ENCODE measurements around the gene OVOL2. TPM values are rescaled to one million over a fixed set of nuclear protein-coding genes. Genes with fewer than 3 reads are reported as not detected.
"Not testable (repeated sequence)": the region's sequence is repeated elsewhere in the genome, so short reads cannot be mapped to it uniquely, and the experiment has no call there.

The OVOL2 gene
- total RNA-seq, 2 experiments from 2014 or later, result not detected

DNA sequence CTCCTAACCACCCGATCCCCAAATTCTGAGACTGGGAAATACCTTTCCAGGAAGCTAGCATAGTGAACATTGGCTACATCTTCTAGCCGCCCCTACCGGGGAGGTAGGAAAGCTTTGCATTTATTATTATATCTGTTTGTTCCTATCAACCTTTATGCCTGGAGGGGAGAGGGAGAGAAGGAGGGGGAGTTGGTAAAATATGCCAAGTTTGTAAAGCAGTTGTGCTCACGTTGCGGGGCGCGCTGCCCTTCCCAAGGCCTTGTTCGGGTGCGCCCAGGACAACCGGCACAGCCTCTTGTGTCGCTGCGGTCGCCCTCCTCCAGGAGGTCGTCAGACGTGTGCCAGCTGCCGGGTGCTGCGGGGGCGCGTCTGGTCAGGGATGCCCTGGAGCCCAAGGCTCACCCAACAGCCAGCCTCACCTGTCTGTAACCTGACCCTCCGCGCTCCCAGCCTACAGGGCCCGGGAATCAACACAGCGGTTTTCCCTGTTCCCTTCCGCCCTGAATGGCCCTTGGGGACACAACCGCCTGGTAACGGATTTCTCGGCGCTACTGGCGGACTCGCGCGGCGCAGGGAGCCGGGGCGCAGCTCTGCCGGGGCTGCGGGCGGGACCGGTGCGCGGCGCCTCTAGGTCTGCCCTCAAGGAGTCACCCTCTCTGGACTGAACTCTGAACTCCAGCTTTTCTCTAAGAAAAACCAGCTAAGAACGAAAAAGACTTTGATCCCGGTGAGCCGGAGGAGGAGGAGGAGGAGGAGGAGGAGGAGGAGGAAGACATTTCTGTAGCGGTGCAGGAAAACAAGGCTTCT, 1.1 kb upstream of the OVOL2 start:
- ChIA-PET CTCF (no interaction called here), POLR2A (no interaction called here)

DNA sequence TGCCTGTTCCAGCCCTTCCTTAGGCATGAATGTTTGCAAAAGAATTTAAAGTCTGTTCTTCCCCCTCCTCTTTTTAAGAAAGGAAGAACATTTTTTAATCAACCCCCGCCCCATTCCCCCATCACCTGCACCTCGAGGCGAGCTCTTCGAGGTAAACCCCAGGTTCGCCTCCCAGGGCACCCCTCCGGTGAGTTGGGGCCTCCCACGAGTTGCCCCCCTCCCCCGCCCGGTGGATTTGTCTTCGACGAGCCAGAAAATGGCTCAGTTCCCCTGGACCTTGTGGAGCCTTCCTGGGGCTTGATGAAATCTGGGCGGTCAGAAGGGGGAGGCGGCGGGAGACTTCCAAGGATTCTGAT, 256 bp upstream of the OVOL2 start:
- ChIA-PET CTCF (no interaction called here), POLR2A (interaction anchor here (0.6 kb wide), 2 partner anchors 59 to 484 kb away, joined by 3 to 4 read pairs; no protein-coding TSS in a partner anchor)

DNA sequence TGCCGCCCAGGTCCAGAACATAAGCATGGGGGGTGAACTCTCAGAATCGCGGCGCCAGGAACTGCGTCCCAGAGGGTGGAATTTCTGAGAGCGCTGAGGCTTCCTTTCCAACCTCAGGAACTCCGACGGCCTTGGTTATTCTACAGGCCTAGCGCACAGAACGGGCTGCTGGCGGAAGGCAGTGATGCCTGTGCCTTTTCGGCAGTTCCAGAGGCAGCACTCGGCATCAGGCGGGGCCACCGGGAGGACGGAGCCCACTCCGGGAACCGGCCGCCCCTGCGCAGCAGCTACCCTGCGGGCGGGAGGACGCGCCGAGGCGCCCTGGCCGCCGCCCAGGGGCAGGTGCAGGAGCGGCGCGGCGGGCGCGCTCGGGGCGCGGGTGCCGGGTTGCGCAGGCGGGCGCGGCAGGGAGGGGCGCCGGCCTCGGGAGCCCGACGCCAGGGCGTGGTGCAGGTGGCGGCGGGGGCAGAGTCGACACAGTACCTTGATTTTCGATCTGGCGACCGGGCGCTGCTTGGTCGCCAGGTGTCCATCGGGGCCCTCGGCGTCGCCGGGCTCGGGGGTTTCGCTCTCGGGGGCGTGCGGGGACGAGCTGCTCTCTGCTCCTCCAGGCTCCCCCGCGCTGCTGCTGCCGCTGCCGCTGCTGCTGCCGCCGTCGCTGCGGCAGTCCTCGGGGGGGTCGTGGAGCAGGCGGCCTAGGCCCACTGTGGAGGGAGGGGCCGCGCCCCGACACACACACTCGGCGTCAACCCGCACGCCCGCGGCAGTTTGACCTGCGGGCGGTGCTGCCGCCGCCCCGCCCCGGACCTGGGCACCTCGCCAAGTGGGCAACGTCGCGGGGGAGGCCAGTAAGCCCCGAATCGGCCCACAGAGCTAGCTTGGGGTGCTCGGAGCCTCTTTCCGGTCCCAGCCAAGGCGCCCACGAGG, 1.3 kb downstream of the OVOL2 start:
- ChIA-PET POLR2A (no interaction called here), CTCF (no interaction called here)

DNA sequence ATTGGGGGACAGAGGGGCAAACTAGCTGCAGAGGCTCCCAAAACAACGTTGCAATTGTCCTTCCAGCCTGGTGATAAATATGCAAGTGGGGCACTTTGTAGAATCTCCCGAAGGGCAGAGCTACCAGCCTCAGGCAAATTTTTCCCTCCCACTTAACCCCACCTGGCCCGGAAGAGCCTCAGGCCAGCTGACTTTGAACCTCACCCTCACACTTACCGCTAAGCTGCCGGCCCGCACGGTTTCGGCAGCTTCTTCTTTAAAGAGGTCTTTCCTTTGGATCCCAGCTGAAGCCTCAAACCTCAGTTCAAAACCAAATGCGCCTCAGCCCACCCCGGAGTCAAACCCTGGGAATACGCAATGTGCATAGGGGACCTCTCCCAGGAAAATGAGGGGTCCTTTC, 2.5 kb downstream of the OVOL2 start:
- POLR2A ChIA-PET, result no interaction called here
- CTCF ChIA-PET, result no interaction called here

DNA sequence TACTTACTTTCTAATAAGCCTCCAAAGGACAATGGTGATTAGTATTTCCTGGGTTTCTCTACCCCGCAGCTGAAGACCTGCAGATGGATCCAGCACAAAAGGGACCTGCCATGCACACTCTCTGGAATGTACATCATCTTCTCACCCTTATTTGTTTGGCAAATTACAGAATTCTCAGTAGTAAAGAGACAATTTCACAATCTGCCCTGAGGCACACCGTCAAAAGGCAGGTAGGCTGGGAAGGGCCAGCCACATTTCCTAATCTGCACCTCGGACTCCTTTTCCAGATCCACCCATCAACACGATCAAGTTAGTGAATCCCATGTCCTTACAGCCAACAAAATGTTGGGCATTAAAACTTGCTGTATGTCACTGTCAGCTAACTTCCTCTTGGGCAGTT, 4.9 kb downstream of the OVOL2 start:
- CTCF ChIA-PET, result interaction anchor here (0.7 kb wide), 1 partner anchor 232 kb away, joined by 3 read pairs; no protein-coding TSS in a partner anchor
- POLR2A ChIA-PET, result no interaction called here

DNA sequence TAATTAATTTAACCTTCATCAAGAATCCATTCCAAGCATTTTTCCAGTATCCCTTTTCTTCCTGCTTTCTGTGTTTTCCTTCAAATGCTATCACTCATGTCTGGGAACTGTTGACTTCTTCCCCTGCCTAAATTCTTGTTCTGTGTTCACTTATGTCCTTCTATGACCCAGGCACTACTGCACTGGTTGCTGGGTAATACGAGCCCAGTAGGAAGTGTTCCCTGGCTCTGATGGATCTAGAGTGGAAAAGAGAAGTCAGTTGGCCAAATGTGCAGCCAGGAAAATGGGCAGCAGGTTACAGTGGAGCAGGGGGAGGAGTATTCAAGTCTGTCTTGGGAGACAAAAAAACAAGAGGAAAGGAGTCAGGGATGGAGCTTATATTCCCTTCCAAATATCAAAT, 7.1 kb downstream of the OVOL2 start:
- ChIA-PET POLR2A (no interaction called here), CTCF (no interaction called here)

DNA sequence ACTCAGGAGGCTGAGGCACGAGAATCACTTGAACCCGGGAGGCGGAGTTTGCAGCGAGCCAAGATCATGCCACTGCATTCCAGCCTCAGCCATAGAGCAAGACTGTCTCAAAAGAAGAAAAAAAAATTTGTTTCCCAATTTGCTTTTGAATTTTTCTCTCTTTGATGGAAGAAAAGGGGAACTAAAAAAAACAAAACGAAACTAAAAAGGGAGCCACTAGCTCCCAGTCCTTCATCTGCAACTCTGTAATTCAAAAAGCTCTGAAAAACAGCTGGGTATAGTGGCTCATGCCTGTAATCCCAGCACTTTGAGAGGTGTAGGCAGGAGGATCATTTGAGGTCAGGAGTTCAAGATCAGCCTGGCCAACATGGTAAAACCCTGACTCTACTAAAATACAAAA, 9.5 kb downstream of the OVOL2 start:
- POLR2A ChIA-PET, result no interaction called here
- CTCF ChIA-PET, result no interaction called here

DNA sequence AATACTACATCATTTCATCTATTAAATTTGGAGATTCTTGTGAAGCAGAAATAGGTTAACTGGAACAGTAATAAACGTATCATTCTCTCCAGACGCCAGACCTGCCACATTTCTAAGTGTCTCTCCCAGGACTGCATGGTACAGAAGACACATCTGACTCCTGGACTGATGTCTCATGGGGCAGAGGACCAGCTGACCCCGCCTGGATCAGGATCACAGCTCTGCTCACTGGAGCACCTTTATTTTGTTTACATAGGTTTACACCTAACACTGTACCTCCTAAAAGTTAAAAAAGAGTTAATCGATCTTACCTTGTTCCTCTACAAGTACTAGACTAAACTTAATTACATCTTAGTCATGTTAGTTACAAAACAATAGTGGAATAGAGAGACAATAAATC, 11.2 kb downstream of the OVOL2 start:
- ChIA-PET POLR2A (no interaction called here), CTCF (no interaction called here)

DNA sequence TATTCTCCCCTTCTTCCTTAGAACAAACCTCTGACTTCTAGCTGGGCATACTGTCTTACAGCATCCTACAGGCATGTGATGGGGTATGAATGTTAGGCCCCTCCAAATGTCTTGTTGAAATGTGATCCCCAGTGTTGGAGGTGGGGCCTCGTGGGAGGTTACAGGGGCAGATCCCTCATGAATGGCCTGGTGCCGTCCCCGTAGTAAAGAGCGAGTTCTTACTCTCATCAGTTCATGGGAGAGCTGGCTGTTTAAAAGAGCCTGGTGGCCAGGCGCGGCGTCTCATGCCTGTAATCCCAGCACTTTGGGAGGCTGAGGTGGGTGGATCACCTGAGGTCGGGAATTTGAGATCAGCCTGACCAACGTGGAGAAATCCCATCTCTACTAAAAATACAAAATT, 15.5 kb downstream of the OVOL2 start:
- CTCF ChIA-PET, result interaction anchor here (0.6 kb wide), 1 partner anchor 155 kb away, joined by 4 read pairs; no protein-coding TSS in a partner anchor
- POLR2A ChIA-PET, result no interaction called here

DNA sequence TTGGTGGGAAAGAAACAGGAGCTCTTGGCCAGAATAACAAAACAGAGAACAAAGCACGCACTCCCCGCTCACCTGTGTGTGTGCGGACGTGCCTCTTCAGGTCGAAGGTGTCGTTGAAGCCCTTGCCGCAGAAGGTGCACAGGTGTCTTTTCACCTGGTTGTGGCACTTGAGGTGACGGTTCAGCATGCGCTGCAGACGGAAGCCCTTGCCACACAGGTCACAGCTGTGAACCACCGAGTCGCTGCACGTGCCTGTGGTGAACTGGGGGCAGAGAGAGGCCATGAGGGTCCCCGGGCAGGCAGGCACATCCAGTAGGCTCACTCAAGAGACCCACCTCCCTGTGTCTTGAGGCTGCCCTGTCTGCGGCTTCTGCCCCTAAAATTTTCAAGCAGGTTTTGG, 16.3 kb downstream of the OVOL2 start:
- ChIA-PET CTCF (no interaction called here), POLR2A (no interaction called here)

DNA sequence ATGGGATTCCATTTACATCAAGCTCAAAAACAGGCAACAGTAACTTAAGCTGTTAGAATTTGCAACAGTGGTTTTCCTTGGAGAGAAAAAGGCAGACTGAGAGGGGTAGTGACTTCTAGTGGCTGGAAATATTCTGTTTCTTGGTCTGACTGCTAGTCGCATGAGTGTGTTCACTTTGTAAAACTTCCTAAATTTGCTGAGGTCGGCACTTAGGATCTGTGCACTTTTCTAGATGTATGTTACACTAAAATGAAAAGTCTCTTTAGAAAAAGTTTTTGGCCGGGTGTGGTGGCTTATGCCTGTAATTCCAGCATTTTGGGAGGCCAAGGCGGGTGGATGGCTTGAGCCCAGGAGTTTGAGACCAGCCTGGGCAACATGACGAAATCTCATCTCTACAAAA, 18.7 kb downstream of the OVOL2 start:
- CTCF ChIA-PET, result no interaction called here
- POLR2A ChIA-PET, result no interaction called here

DNA sequence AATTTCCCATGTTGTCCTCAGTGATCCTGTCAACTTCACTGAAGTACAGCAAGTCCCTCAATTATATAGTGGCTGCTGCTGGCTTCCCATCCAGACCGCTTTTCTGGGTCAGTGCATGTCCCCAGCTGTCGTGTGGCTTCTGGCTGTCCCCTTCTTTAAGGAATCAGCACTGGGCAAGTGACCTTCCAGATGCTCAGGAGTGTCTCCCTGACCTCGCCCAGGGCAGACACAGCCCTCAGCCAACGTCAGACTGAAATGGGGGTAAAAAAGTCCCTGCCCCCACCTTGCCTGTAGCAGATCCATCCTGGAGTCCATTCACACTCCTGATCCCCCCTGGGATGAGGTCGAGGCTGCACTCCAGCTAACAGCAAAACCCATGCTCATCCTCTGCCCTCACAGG, 23.7 kb downstream of the OVOL2 start:
- POLR2A ChIA-PET, result no interaction called here

DNA sequence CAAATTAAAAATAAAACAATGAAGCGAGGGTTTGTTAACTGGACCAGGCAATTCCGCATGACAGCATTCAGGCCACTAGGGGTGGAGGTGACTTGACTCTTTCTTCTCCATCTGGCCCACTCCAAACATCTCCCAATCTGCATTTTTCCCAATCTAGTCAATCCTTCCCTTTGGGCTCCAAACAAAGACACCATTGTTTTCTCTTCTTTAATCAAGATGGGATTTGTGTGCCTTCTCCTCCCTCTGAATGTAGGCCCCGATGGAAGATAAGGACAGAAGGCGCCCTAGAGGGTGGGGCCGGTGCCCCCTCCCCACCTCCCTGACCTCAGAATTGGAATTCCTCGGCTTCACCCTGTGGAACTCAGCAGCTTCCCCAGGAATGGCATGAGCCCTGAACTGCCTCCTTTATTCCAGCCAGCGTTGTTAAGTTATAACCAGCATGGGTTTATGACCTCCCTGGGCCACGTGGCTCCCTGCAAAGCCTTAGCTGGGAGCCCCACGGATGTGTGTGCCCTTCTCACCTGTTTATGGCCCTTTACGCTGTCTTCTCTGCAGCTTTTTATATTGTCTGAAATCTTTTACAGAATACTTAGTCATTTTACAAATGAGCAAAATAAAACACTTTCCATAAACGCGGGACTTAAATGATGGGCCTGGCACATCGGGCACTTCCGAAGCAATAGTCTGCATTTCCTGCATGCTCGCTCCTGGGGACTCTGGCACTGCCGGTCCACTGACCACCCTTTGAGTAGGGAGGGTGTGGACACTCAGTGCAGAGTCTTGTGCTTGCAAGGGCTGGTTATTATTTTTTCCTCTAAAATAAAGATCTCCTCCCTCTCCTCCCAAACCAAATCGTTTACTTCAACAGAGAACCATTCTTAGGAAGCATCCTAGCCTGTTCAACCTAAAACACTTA, 24.5 kb downstream of the OVOL2 start:
- ChIA-PET POLR2A (no interaction called here), CTCF (no interaction called here)

More for the DNA sequence above, 23.7 kb downstream of the OVOL2 start:
- CTCF ChIA-PET, result no interaction called here

DNA sequence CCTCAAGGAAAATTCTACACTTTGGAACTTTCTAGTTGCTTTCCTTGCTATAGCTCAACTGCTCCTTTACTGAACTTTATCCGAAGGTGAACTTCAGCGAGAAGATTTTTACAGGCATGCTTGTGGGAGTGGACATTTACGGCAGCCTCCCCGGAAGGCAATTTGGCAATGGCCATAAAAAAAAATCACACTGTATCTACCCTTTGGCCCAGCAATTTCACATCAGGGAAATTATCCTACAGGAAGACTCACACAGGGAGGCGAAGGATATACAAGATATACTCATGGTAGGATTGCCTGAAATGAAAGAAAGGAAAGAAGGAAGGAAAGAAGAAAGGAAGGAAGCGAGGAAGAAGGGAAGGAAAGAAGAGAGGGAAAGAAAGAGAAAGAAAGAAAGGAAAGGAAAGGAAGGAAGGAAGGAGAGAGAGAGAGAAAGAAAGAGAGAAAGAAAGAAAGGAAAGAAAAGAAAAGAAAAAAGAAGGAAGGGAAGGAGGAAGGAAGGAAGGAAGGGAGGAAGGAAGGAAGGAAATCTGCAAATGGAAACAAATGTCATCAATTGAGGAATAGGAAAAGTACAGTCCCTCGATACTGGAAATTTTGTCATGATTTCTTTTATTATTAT, 25.7 kb downstream of the OVOL2 start:
- ChIA-PET POLR2A (no interaction called here), CTCF (no interaction called here)

DNA sequence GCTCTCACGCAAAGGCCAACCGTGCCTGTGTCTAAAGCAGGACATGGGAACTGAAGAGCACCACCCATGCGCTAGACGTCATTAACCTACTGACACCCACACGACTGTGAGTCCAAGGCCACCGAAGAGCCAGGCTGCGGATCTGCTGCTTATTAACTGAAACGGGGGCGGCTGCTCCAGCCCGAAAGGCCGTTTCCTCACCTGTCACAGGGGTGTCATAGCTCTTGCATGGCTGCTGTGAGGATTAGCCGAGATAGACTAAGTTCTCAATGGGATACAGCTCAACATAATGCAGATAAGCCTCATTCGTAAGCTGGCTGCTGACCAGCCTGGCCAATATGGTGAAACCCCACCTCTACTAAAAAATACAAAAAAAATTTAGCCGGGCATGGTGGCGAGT, 26.7 kb downstream of the OVOL2 start:
- ChIA-PET POLR2A (no interaction called here), CTCF (no interaction called here)

DNA sequence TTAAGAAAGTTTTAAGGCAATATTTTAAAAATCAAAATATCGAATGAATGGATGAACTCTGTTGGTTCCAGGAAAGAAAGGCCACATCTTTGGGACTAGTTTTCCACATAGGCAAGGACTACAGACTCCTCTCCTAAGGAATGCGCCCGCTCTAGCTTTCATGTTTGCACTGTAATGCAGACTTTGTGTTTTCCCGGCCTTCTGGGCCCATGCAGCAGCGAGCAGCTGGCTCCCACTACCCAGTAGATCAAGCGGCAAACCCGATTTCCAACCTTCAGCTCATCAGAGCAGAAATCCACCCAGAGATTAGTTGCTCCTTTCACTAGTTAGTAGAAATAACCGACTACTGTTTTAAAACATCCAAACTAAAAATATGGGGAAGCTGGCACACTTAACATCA, 27.7 kb downstream of the OVOL2 start:
- ChIA-PET CTCF (no interaction called here), POLR2A (no interaction called here)

DNA sequence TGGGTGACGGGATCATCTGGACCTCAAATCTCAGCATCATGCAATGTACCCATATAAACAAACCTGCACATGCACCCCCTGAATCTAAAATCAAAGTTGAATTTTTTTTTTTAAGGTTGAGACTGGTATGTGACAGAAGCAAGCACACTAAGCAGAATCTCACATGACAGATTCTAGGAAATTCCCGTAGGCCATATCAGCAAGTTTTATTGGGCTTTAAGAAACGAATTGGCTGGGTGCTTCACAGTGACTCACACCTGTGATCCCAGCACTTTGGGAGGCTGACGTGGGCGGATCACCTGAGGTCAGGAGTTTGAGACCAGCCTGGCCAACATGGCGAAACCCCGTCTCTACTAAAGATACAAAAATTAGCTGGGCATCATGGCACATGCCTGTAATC, 30.7 kb downstream of the OVOL2 start:
- POLR2A ChIA-PET, CTCF ChIA-PET: not testable (repeated sequence)

DNA sequence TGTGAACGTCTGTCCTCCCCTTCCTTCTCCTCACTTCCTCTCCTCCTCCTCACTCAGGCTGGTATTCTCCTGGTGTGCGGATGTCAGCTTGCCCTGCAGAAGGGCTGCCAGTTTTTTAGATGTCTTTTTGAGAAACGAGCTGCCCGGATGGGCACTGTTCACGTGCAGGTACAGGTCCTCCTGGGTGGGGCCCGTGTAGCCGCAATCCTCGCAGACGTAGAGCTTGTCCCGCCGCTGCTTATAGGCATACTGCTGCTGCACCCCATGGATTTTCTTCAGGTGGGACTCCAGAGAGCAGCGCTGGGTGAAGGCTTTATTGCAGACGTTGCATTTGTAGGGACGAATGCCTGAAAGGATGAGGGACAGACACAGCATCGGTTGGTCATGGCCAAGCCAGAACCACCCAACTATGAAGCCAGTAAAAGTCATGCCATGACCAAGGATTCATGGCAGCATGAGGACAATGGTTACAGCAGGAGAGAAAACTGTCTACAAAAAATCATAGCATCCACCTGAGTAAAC, 33.0 kb downstream of the OVOL2 start:
- ChIA-PET POLR2A (no interaction called here), CTCF (no interaction called here)

DNA sequence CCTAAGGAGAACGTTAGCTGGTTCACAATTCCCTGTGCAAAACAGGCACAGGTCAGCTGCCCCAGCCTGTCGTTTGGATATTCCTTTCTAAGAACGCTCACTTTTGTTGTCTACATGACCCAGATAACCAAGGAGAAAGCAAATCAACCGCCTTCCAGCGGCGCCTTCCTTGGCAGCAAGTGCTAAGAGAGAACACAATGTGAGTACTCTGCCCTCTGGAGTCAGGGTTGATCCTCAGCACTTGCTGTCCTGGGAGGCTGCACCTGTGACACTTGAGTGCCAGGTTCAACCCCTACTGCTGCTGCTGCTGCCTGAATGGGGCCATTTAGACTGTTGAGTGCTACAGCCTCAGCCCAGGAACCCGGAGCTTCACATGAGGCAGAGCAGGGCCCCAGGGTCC, 36.8 kb downstream of the OVOL2 start:
- ChIA-PET CTCF (no interaction called here), POLR2A (no interaction called here)

DNA sequence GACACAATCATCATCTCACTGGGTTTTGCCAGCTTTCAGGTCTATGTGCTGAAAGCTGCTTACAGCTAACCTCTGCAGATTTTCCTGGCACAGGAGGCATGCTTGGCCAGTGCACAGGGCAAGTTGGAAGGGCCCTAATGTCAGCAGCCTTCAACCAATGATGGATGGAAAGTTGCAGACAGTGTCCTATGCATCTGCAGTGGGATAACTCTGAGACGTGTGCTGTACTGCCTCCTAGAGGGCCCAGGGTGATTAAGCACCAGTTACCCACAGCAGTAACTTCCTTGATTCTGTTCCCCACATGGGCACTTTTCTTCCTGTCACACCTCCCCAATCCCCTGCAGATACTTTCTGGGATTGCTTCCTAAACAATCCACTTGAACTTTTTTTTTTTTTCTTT, 38.6 kb downstream of the OVOL2 start:
- ChIA-PET POLR2A (interaction anchor here (0.5 kb wide), 1 partner anchor 53 kb away, joined by 3 read pairs; no protein-coding TSS in a partner anchor), CTCF (interaction anchor here (0.6 kb wide), 1 partner anchor 21 kb away, joined by 3 read pairs; no protein-coding TSS in a partner anchor)
